ENCODE results near the gene USP49. TPM values are rescaled to one million over a fixed set of nuclear protein-coding genes. Genes with fewer than 3 reads are reported as not detected.

Gene USP49
- total RNA-seq, 4 donors from 2014 or later = 2.3 to 7.9 (median 4.0) TPM

DNA sequence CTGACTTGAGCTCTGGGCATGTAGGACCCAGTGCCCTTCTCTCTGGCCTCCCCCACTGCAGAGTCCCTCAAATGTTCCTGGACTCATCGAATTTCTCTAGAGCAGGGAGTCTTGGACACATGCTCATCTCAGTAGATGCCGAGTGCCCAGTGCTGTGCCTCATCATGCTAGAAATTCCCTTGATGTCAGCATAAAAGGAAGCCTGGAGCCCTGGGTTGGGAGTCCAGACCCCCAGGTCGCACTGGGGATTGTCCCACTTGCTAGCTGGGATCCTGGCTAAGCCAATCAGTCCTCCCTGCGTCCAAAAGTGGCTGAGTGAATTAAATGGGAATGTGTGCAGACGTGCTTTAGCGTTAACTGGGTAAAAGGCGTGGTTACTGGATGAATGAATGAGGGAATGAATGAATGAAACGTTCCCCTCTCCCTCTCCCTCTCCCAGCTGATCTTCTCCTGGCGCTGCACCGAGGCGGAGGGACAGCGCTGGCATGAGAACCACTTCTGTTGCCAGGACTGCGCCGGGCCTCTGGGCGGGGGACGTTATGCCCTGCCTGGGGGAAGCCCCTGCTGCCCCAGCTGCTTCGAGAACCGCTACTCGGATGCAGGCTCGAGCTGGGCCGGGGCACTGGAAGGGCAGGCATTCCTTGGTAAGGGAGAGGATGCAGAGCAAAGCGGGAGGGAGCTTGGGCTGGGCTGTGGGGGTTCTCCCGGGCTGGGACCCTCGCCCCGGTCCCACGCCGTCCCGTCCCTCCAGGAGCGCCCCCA is 109.3 kb downstream of the USP49 start:
- H3K4me3 ChIP-seq = peak overlapping the region; percentile 39 to 96 (median 80)
- 22% methylated on average over 25 of the region's 29 CpGs; no CpG with 5 or more reads in 1 of the 2 donors for WGBS, 2 donors (ENCODE audit: low coverage in 1 of 2)
- H3K36me3 ChIP-seq = peaks cover 0 to 13% (median 5%) of the 10 kb centered on the region in 4 donors
- no peaks in the 10 kb centered on the region for H3K9me3 ChIP-seq
- DNase-seq = peak; percentile 22
- H3K4me1 ChIP-seq = peaks cover 15 to 29% (median 26%) of the 10 kb centered on the region in 4 donors
- TF ChIP-seq, protein P1, sequence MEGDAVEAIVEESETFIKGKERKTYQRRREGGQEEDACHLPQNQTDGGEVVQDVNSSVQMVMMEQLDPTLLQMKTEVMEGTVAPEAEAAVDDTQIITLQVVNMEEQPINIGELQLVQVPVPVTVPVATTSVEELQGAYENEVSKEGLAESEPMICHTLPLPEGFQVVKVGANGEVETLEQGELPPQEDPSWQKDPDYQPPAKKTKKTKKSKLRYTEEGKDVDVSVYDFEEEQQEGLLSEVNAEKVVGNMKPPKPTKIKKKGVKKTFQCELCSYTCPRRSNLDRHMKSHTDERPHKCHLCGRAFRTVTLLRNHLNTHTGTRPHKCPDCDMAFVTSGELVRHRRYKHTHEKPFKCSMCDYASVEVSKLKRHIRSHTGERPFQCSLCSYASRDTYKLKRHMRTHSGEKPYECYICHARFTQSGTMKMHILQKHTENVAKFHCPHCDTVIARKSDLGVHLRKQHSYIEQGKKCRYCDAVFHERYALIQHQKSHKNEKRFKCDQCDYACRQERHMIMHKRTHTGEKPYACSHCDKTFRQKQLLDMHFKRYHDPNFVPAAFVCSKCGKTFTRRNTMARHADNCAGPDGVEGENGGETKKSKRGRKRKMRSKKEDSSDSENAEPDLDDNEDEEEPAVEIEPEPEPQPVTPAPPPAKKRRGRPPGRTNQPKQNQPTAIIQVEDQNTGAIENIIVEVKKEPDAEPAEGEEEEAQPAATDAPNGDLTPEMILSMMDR (IDR thresholded peaks at IDR 0.05) = no peak
- TF ChIP-seq POLR2A (IDR thresholded peaks at IDR 0.05) (no peak), POLR2AphosphoS5 (IDR thresholded peaks at IDR 0.05) (no peak), EP300 (IDR thresholded peaks at IDR 0.05; ENCODE audit: low read depth) (no peak)
- intact Hi-C loops (cut with DNase I; ENCODE audit: low total_unique reads) (loop anchor here (5.0 kb wide), 1 partner anchor 136 kb away; the partner anchor contains the start of genes BYSL and MED20), in situ Hi-C loops (cut with MboI; ENCODE audit: low pct_ligation_motif_present in 1 of 4, low pct_unique_long_range_greater_than_20kb in 1 of 4, low sequenced_read_pairs in 3 of 4) (loop anchor here in 2 of 4 donors (5.0 to 25.0 kb wide), 3 partner anchors 126 to 259 kb away; partner anchors contain the start of genes BYSL (in 1 of the 2) and MED20 (in 1 of the 2))
- no peaks in the 10 kb centered on the region for H3K27me3 ChIP-seq
- peak overlapping the region; percentile 93 to 96 (median 94) for H3K27ac ChIP-seq

DNA sequence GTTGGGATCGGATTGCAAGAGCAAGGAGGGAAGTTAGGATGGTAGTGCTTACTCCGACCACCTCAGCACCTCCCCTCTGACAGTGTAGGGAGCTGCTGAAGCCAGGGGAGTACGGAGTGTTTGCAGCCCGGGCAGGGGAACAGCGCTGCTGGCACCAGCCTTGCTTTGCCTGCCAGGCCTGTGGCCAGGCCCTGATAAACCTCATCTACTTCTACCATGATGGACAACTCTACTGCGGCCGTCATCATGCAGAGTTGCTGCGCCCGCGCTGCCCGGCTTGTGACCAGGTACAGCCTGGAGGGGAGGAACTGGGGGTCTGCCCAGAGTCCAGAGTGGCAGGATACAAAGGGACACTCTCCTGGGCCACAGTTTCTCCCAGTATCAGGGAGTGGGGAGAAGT is 109.9 kb downstream of the USP49 start:
- peaks cover 15 to 31% (median 29%) of the 10 kb centered on the region in 4 donors for H3K4me1 ChIP-seq
- no peaks in the 10 kb centered on the region for H3K9me3 ChIP-seq
- in situ Hi-C loops (cut with MboI; ENCODE audit: low pct_ligation_motif_present in 1 of 4, low pct_unique_long_range_greater_than_20kb in 1 of 4, low sequenced_read_pairs in 3 of 4) = loop anchor here in 2 of 4 donors (5.0 to 25.0 kb wide), 3 partner anchors 127 to 260 kb away; partner anchors contain the start of genes BYSL (in 1 of the 2) and MED20 (in 1 of the 2)
- H3K27me3 ChIP-seq = no peaks in the 10 kb centered on the region
- TF ChIP-seq POLR2AphosphoS5 (IDR thresholded peaks at IDR 0.05) (no peak), POLR2A (IDR thresholded peaks at IDR 0.05) (no peak), EP300 (IDR thresholded peaks at IDR 0.05; ENCODE audit: low read depth) (no peak)
- TF ChIP-seq, protein P1 (IDR thresholded peaks at IDR 0.05) = no peak
- H3K36me3 ChIP-seq = peaks cover 0 to 9% (median 4%) of the 10 kb centered on the region in 4 donors
- WGBS, 2 donors (ENCODE audit: low coverage in 1 of 2) = 92% methylated on average over 11 of the region's 11 CpGs; no CpG with 5 or more reads in 1 of the 2 donors
- H3K27ac ChIP-seq = no peak overlapping the region
- DNase-seq = no peak
- intact Hi-C loops (cut with DNase I; ENCODE audit: low total_unique reads) = loop anchor here (5.0 kb wide), 1 partner anchor 137 kb away; the partner anchor contains the start of genes BYSL and MED20
- no peak overlapping the region for H3K4me3 ChIP-seq

GRCh38 chr6:41784581-41785171 is 110.5 kb downstream of the USP49 start:
- DNase-seq = no peak
- H3K4me3 ChIP-seq = no peak overlapping the region
- TF ChIP-seq, protein P1 (IDR thresholded peaks at IDR 0.05) = no peak
- no peak for TF ChIP-seq EP300 (IDR thresholded peaks at IDR 0.05; ENCODE audit: low read depth)
- no peak for TF ChIP-seq POLR2A (IDR thresholded peaks at IDR 0.05)
- TF ChIP-seq POLR2AphosphoS5 (IDR thresholded peaks at IDR 0.05) = no peak
- 83% methylated on average over 5 of the region's 5 CpGs; no CpG with 5 or more reads in 1 of the 2 donors for WGBS, 2 donors (ENCODE audit: low coverage in 1 of 2)
- H3K4me1 ChIP-seq = peaks cover 15 to 31% (median 29%) of the 10 kb centered on the region in 4 donors
- in situ Hi-C loops (cut with MboI; ENCODE audit: low pct_ligation_motif_present in 1 of 4, low pct_unique_long_range_greater_than_20kb in 1 of 4, low sequenced_read_pairs in 3 of 4) (loop anchor here in 3 of 4 donors (5.0 to 25.0 kb wide), 4 partner anchors 128 to 263 kb away; partner anchors contain the start of genes BYSL (in 1 of the 3) and MED20 (in 1 of the 3)), intact Hi-C loops (cut with DNase I; ENCODE audit: low total_unique reads) (loop anchor here (5.0 kb wide), 2 partner anchors 138 to 263 kb away; partner anchors contain the start of genes BYSL and MED20)
- H3K27ac ChIP-seq = no peak overlapping the region
- no peaks in the 10 kb centered on the region for H3K27me3 ChIP-seq
- peaks cover 0 to 3% (median 1%) of the 10 kb centered on the region in 4 donors for H3K36me3 ChIP-seq
- H3K9me3 ChIP-seq = no peaks in the 10 kb centered on the region

Measured in transverse colon (tissue), 4 donors.